Endothelial cell of umbilical vein (primary cell): Measurements from ENCODE around the gene ACOT11. TPM values are rescaled to one million over a fixed set of nuclear protein-coding genes. Genes with fewer than 3 reads are reported as not detected.

Experiments used
- BruUV-seq: library from RNA; stranded (reverse); fragments of 400-500 nt; replicated peaks from 2 replicates; lab custom pipeline; 2021; lab: Mats Ljungman, UMichigan
- CTCF ChIA-PET: fragments of 300-600, 350-600 bp; sonication (Branson Sonifier 250); formaldehyde crosslinking; loops from one replicate; lab custom pipeline; 2021; ENCODE audit warnings: antibody characterized with exemption, inconsistent platforms; lab: Charles Lee
- POLR2A ChIA-PET: fragments of 300-600, 350-600 bp; sonication (Branson Sonifier 250); formaldehyde crosslinking; loops from one replicate; lab custom pipeline; 2021; ENCODE audit warnings: antibody characterized with exemption, inconsistent platforms; lab: Charles Lee
- DNase-seq: peaks from one replicate; pipeline ENCODE4 v3.0.0-alpha.2; 2011; ENCODE audit warnings: low read depth, low spot score
- FAIRE-seq: peaks from 2 replicates; lab custom pipeline; 2011; peaks lifted over from hg19 to GRCh38; lab: Jason Lieb, UNC
- H2AFZ ChIP-seq: 2 replicates; pipeline ENCODE4 v1.6.0; 2012; ENCODE audit warnings: low read depth, low read length, control low read depth, inconsistent platforms
- H3K27ac ChIP-seq: 2 replicates; pipeline ENCODE4 v1.5.1; 2011; ENCODE audit warnings: low read depth, mild to moderate bottlenecking, control low read depth, low read length, moderate library complexity; ENCODE audit not compliant: insufficient read depth
- H3K27me3 ChIP-seq, 2 experiments: 2 replicates each; pipeline versions ENCODE4 v1.6.0 to v1.6.1; 2011; ENCODE audit warnings: low read length in 2 of 2, mixed read lengths in 1 of 2; ENCODE audit not compliant: control insufficient read depth in 2 of 2, insufficient read depth in 2 of 2
- H3K36me3 ChIP-seq, 2 experiments: 2 replicates in 1 of 2; 3 replicates in 1 of 2; pipeline ENCODE4 v1.5.1; 2011; ENCODE audit warnings: low read length in 2 of 2, mild to moderate bottlenecking in 1 of 2, moderate library complexity in 1 of 2; ENCODE audit not compliant: control insufficient read depth in 2 of 2, insufficient read depth in 2 of 2; ENCODE audit errors: extremely low read depth in 1 of 2
- H3K4me1 ChIP-seq: 3 replicates; pipeline ENCODE4 v1.5.1; 2011; ENCODE audit warnings: mild to moderate bottlenecking, low read length; ENCODE audit not compliant: control insufficient read depth, insufficient read depth; ENCODE audit errors: extremely low read depth
- H3K4me2 ChIP-seq: 2 replicates; pipeline ENCODE4 v1.6.1; 2011; ENCODE audit warnings: low read length, control low read depth, mixed read lengths; ENCODE audit not compliant: insufficient read depth
- H3K4me3 ChIP-seq, 3 experiments: fragments of 200-600 bp in 1 of 3; sonication (generic), shearing (Covaris generic) in 1 of 3; replicated peaks in 1 of 3; 2 replicates each; pipeline ENCODE4 v1.5.1; 2011 to 2016; ENCODE audit warnings: control low read depth in 3 of 3, low read length in 3 of 3, mild to moderate bottlenecking in 2 of 3, inconsistent platforms in 1 of 3, low read depth in 1 of 3, moderate library complexity in 1 of 3; ENCODE audit not compliant: insufficient read depth in 1 of 3
- H3K79me2 ChIP-seq: 2 replicates; pipeline ENCODE4 v1.6.0; 2012; ENCODE audit warnings: low read length, inconsistent platforms; ENCODE audit not compliant: control insufficient read depth, insufficient read depth
- H3K9ac ChIP-seq: replicated peaks from 2 replicates; pipeline ENCODE3; 2011; ENCODE audit warnings: low read length, control low read depth; ENCODE audit not compliant: insufficient read depth; ENCODE audit errors: extremely low read depth
- H3K9me1 ChIP-seq: replicated peaks from 3 replicates; pipeline ENCODE4 v1.6.0; 2011; ENCODE audit warnings: mild to moderate bottlenecking, low read length; ENCODE audit not compliant: control insufficient read depth, insufficient read depth; ENCODE audit errors: extremely low read depth
- H3K9me3 ChIP-seq: replicated peaks from 2 replicates; pipeline ENCODE4 v1.5.1; 2012; ENCODE audit warnings: low read length, inconsistent platforms; ENCODE audit not compliant: control insufficient read depth, insufficient read depth
- H4K20me1 ChIP-seq: replicated peaks from 2 replicates; pipeline ENCODE3; 2011; ENCODE audit warnings: mild to moderate bottlenecking, low read length; ENCODE audit not compliant: control insufficient read depth, insufficient read depth; ENCODE audit errors: extremely low read depth
- EZH2 ChIP-seq: IDR thresholded peaks from 2 replicates; pipeline ENCODE4 v1.6.1; 2012; ENCODE audit warnings: borderline replicate concordance, low read depth, mild to moderate bottlenecking, moderate library complexity, low read length, inconsistent platforms; ENCODE audit not compliant: severe bottlenecking
- FOS ChIP-seq: IDR thresholded peaks from 2 replicates; pipeline ENCODE4 v1.6.1; 2011; ENCODE audit warnings: mild to moderate bottlenecking, low read length, moderate library complexity, borderline replicate concordance; ENCODE audit not compliant: insufficient read depth
- GATA2 ChIP-seq: IDR thresholded peaks from 2 replicates; pipeline ENCODE4 v1.7.0; 2011; ENCODE audit warnings: low read depth, mild to moderate bottlenecking, moderate library complexity, mixed read lengths, low read length; ENCODE audit not compliant: insufficient read length, insufficient read depth
- POLR2A ChIP-seq: IDR thresholded peaks from 2 replicates; pipeline ENCODE4 v1.6.1; 2012; ENCODE audit warnings: low read depth, mild to moderate bottlenecking, control low read depth, low read length
- POLR2AphosphoS5 ChIP-seq: IDR thresholded peaks from 2 replicates; pipeline ENCODE4 v1.6.1; 2012; ENCODE audit warnings: low read depth, mild to moderate bottlenecking, control low read depth, low read length, moderate library complexity; ENCODE audit not compliant: insufficient read depth
- dilution Hi-C: fragments of 300-500 bp; cut with MboI; formaldehyde crosslinking; loops from one replicate; pipeline ENCODE4 v1.15.0; 2019; ENCODE audit warnings: low sequenced_read_pairs; ENCODE audit not compliant: extremely low pct_ligation_motif_present
- intact Hi-C: fragments of 100-400 bp; cut with micrococcal nuclease; formaldehyde crosslinking; loops from one replicate; pipeline ENCODE4 v1.10.0; 2022
- polyA plus RNA-seq, 4 experiments: library from polyadenylated mRNA; depleted of rRNA in 3 of 4; stranded (reverse) in 3 of 4; unstranded in 1 of 4; fragments of >200 nt; gene quantifications; 2 replicates each; pipeline versions ENCODE4 v1.2.1 to v1.2.3, GENCODE V29; 2011 to 2012; ENCODE audit warnings: missing spikeins in 1 of 4
- total RNA-seq: library from RNA; stranded (reverse); gene quantifications from 2 replicates; pipeline ENCODE4 v1.2.3, GENCODE V29; 2021
- TF ChIP-seq, protein P1 (sequence below), 2 donors: IDR thresholded peaks; 1 replicate in 1 of 2; 2 replicates in 1 of 2; pipeline ENCODE4 v1.5.1; 2011; ENCODE audit warnings: low read length in 2 of 2, mild to moderate bottlenecking in 2 of 2, moderate library complexity in 2 of 2, control low read depth in 1 of 2, inconsistent platforms in 1 of 2, low read depth in 1 of 2; ENCODE audit not compliant: insufficient read depth in 1 of 2; ENCODE audit errors: extremely low read depth in 1 of 2

The ACOT11 gene
- total and polyA plus RNA-seq, 2 donors (not counting 3 experiments of a cell fraction or from before 2014, with no cell fraction given), result 4.5 to 5.4 TPM

DNA sequence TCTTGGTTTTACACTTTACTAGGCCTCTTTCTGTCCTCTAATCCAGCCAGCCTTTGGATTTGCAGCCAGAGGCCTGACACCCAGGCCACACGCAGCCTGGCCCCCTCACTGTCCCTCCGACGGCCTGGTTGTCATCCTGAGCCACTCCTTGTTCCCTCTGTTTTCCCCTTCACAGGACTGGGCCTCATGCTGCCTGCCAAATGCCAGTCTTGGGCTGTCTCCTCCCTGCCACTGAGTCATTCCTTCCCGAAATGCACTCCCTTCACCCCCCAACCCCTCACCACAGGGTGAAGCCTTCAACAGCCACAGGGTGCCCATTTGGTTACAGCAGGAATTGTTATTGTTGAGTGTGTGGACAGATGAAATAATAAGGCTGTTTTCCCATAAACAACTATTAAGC, 21.3 kb downstream of the ACOT11 start:
- H3K4me3 ChIP-seq, result no peak overlapping the region
- H3K9me3 ChIP-seq, result no peaks in the 10 kb centered on the region
- FAIRE-seq, result no peak
- POLR2A ChIA-PET, result no interaction called here
- DNase-seq, result no peak
- H3K27ac ChIP-seq, result no peak overlapping the region
- H3K9ac ChIP-seq, result no peak overlapping the region
- peaks cover 31% of the 10 kb centered on the region for H3K4me1 ChIP-seq
- no peaks in the 10 kb centered on the region for H3K79me2 ChIP-seq
- no peaks in the 10 kb centered on the region for H4K20me1 ChIP-seq
- no TSS peak for BruUV-seq
- no peaks in the 10 kb centered on the region for H3K36me3 ChIP-seq
- H3K9me1 ChIP-seq, result no peaks in the 10 kb centered on the region
- CTCF ChIA-PET, result interaction anchor here (0.9 to 2.0 kb wide), 3 partner anchors 11 to 80 kb away, joined by 3 to 8 read pairs (median 4); no protein-coding TSS in a partner anchor
- TF ChIP-seq POLR2A (no peak), POLR2AphosphoS5 (no peak), FOS (no peak), EZH2 (no peak), GATA2 (no peak)
- TF ChIP-seq, protein P1, sequence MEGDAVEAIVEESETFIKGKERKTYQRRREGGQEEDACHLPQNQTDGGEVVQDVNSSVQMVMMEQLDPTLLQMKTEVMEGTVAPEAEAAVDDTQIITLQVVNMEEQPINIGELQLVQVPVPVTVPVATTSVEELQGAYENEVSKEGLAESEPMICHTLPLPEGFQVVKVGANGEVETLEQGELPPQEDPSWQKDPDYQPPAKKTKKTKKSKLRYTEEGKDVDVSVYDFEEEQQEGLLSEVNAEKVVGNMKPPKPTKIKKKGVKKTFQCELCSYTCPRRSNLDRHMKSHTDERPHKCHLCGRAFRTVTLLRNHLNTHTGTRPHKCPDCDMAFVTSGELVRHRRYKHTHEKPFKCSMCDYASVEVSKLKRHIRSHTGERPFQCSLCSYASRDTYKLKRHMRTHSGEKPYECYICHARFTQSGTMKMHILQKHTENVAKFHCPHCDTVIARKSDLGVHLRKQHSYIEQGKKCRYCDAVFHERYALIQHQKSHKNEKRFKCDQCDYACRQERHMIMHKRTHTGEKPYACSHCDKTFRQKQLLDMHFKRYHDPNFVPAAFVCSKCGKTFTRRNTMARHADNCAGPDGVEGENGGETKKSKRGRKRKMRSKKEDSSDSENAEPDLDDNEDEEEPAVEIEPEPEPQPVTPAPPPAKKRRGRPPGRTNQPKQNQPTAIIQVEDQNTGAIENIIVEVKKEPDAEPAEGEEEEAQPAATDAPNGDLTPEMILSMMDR (IDR thresholded peaks at IDR 0.05; ENCODE audit: extremely low read depth in 1 of 2, insufficient read depth in 1 of 2, low read depth in 1 of 2, low read length in 2 of 2), result no peak
- H3K4me2 ChIP-seq, result no peak overlapping the region
- intact Hi-C loops, result no loop called here
- no peaks in the 10 kb centered on the region for H3K27me3 ChIP-seq
- dilution Hi-C loops, result no loop called here
- peak overlapping the region; percentile 24 for H2AFZ ChIP-seq
